Stimulated activated CD8-positive, alpha-beta memory T cell treated with anti-CD3 and anti-CD28 coated beads, Interleukin-2, amount 100 ng/mL, for 48 hours (primary cell): Measurements from ENCODE around the gene ADGRD1.

ENCODE experiments used
- DNase-seq, 2 donors: peaks; one replicate each; pipeline ENCODE4 v3.0.0-alpha.2; 2020; ENCODE audit warnings: low read depth in 2 of 2

ADGRD1 gene

GRCh38 chr12:130966443-130967030 lies 12.8 kb downstream of the ADGRD1 start:
- no peak for DNase-seq

GRCh38 chr12:130967636-130968035 lies 13.9 kb downstream of the ADGRD1 start:
- DNase-seq = no peak

- no peak for DNase-seq
These were observed 14.9 kb downstream of the ADGRD1 start for GRCh38 chr12:130968611-130969010.

GRCh38 chr12:130969223-130969622 lies 15.5 kb downstream of the ADGRD1 start:
- no peak for DNase-seq

- DNase-seq = no peak
These were observed 16.6 kb downstream of the ADGRD1 start for GRCh38 chr12:130970165-130970907.

GRCh38 chr12:130970908-130971233 lies 17.2 kb downstream of the ADGRD1 start:
- DNase-seq = no peak

- no peak for DNase-seq
These were observed 18.3 kb downstream of the ADGRD1 start for GRCh38 chr12:130971925-130972585.

- no peak for DNase-seq
These were observed 18.9 kb downstream of the ADGRD1 start for GRCh38 chr12:130972586-130972950.

- no peak for DNase-seq
These were observed 19.4 kb downstream of the ADGRD1 start for GRCh38 chr12:130973109-130973508.

GRCh38 chr12:130973906-130974305 lies 20.2 kb downstream of the ADGRD1 start:
- no peak for DNase-seq

- no peak for DNase-seq
These were observed 21.4 kb downstream of the ADGRD1 start for GRCh38 chr12:130975116-130975515.

GRCh38 chr12:130976171-130976720 lies 22.5 kb downstream of the ADGRD1 start:
- no peak for DNase-seq

GRCh38 chr12:130977046-130977742 lies 23.5 kb downstream of the ADGRD1 start:
- no peak for DNase-seq

GRCh38 chr12:130977743-130978095 lies 24.0 kb downstream of the ADGRD1 start:
- no peak for DNase-seq

- no peak for DNase-seq
These were observed 25.1 kb downstream of the ADGRD1 start for GRCh38 chr12:130978785-130979184.

- no peak for DNase-seq
These were observed 27.5 kb downstream of the ADGRD1 start for GRCh38 chr12:130981074-130981742.

- DNase-seq = no peak
These were observed 28.2 kb downstream of the ADGRD1 start for GRCh38 chr12:130981911-130982310.

- no peak for DNase-seq
These were observed 29.0 kb downstream of the ADGRD1 start for GRCh38 chr12:130982565-130983225.

GRCh38 chr12:130983328-130984017 lies 29.8 kb downstream of the ADGRD1 start:
- DNase-seq = no peak

- no peak for DNase-seq
These were observed 30.7 kb downstream of the ADGRD1 start for GRCh38 chr12:130984183-130985058.
